GM19351 (cell line): Measurements from ENCODE around the gene TRIM52.
A peak's percentile ranks its signal among the peaks of the same experiment; 100 is the strongest.

Experiments
- ATAC-seq: cut with Tn5 transposase; IDR thresholded peaks from one replicate; pipeline ENCODE4 v1.9.1; 2021; ENCODE audit warnings: mild to moderate bottlenecking, moderate library complexity; ENCODE audit not compliant: unreplicated experiment

The TRIM52 gene

DNA sequence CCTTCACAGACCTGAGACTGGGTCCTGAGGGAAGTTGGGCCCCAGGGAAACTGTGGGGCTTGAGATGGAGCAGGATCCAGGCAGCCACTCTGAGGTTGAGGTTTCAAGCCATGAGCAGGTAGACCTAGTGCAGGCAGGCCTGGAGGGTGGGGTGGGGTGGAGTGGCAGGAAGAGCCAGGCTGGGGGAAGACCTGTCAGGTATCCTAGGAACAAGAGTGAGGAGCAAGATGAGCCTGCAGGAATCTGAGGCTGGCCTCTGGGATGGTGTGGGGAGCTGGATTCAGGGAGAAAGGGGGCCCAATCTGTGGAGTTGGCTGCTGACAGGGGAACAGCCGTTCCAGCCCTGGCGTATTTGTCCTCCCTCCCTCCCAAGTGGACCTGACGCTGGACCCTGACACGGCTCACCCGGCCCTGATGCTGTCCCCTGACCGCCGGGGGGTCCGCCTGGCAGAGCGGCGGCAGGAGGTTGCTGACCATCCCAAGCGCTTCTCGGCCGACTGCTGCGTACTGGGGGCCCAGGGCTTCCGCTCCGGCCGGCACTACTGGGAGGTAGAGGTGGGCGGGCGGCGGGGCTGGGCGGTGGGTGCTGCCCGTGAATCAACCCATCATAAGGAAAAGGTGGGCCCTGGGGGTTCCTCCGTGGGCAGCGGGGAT is 27.0 kb downstream of the TRIM52 start:
- no peak for ATAC-seq

DNA sequence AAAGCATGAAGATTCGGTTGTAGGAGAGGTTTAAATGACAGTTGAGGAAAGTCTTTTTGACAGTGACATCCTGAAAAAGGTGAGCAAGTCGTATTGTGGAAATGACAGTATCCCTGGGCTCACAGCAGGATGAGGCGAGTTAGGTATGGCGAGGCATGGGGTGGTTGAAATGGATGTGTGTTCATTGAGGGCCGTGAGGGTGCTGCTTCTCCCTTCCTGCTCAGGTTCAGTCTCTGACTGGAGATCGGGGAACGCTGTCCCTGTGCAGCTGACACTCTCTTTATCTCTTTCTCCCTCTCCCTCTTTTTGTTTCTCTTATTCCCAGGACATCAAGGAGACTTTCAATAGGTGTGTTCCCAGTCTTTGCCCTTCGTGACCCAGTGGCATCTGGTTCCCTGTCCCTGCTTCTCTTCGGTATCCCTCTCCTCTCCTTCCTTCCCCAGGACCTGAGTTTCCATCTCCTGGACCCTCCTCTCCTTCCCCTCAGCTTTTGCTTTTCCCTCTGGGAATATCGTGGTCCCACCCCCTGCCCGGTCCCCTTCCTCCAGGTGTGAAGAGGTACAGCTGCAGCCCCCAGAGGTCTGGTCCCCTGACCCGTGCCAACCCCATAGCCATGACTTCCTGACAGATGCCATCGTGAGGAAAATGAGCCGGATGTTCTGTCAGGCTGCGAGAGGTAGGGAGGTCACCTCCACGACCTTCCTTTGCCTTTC is 27.7 kb downstream of the TRIM52 start:
- ATAC-seq, result no peak

DNA sequence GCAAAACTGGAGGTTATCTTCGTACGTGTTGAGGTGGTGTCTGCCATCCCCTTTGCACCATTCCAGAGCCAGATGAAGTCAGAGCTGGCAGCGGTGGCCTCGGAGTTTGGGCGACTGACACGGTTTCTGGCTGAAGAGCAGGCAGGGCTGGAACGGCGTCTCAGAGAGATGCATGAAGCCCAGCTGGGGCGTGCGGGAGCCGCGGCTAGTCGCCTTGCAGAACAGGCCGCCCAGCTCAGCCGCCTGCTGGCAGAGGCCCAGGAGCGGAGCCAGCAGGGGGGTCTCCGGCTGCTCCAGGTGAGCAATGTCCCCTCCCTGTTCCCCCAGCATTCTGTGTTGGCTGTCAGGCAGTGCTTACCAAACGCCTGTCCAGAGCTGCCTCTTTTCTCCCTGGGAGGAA is 28.4 kb downstream of the TRIM52 start:
- ATAC-seq, result no peak

DNA sequence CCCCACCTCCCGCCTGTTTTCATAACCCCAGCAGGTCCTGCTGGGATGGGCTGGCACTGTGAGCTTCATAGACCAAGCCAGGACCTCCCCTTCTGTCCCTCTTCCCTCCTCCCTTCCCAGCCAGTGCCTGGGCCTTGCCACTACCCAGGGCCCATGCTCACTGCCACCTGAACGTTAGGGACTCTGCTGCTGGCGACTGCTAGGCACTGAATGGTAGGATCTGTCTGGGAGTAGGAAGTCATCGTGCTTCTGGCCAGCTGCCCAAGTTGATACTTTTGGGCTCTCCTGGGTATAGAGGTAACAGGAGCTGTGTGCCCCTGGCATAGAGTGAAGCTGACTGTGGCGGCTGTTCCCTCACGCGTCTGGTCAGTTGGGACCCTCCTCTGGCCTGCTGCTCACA is 29.5 kb downstream of the TRIM52 start:
- no peak for ATAC-seq

DNA sequence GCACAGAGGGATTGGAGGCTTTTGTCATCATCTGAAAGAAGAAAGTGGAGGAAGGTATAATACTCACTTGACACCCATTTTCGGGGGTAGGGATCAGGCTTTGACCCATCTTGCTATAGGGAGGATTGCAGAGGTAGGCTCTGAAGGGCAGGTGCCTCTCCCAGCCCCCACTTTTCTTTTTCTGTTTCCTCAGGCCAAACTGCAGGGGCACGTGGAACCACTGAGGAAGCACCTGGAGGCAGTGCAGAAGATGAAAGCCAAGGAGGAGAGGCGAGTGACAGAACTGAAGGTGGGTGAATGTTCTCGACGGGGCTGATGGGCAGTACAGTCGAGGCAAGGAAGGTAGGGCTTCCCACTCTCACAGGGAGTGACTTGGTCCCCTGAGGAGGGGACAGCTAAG is 30.4 kb downstream of the TRIM52 start:
- ATAC-seq, result no peak

DNA sequence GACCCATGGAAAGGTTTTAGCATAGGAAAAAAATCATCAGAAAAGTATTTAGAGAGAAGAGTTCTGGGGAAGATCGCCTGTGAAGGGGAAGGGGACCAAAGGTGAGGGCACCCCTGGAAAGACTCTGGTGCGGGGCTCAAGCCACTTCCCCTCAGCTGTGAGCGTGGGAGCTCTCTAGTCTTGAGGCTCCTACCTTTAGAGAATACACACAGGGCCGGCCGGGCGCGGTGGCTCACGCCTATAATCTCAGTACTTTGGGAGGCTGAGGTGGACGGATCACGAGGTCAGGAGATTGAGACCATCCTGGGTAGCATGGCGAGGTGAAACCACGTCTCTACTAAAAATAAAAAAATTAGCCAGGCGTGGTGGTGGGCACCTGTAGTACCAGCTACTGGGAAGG is 30.9 kb downstream of the TRIM52 start:
- no peak for ATAC-seq

DNA sequence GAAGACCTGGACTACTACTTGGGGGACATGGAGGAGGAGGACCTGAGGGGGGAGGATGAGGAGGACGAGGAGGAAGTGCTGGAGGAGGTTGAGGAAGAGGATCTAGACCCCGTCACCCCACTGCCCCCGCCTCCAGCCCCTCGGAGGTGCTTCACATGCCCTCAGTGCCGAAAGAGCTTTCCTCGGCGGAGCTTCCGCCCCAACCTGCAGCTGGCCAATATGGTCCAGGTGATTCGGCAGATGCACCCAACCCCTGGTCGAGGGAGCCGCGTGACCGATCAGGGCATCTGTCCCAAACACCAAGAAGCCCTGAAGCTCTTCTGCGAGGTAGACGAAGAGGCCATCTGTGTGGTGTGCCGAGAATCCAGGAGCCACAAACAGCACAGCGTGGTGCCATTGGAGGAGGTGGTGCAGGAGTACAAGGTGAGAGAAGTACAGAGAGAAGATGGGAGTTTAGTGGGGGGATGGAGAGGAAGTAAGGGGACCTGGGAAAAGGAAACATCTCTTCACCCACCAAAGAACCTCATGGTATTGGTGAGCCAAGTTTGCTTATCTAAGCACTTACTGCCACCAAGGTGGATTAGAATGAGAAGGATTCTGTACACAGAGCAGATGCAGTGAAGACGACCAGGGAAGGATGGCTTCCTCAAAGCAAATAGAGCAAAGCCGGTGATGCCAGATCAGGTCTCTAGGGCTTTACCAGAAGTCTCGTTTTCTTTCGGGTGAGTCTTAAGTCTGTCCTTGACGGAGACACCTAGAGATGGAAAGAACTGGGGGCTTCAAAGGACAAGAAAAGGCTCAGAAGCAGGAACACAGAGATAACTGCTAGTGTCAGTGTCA is 36.3 kb downstream of the TRIM52 start:
- no peak for ATAC-seq

DNA sequence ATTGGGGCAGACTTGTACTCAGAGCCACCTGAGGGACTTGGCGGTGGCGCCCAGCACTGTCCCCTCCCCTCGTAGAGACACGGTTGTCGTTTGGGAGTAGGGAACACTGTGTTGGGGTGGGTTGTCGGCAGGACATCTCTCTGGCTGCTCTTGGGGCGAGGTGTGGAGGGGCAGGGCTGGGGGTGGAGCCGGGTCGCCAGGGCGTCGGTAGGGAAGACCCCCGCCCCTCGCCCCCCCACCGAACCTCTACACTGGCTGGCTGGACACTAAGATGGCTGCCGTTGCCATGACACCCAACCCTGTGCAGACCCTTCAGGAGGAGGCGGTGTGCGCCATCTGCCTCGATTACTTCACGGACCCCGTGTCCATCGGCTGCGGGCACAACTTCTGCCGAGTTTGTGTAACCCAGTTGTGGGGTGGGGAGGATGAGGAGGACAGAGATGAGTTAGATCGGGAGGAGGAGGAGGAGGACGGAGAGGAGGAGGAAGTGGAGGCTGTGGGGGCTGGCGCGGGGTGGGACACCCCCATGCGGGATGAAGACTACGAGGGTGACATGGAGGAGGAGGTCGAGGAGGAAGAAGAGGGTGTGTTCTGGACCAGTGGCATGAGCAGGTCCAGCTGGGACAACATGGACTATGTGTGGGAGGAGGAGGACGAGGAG is 37.1 kb downstream of the TRIM52 start:
- no peak for ATAC-seq

DNA sequence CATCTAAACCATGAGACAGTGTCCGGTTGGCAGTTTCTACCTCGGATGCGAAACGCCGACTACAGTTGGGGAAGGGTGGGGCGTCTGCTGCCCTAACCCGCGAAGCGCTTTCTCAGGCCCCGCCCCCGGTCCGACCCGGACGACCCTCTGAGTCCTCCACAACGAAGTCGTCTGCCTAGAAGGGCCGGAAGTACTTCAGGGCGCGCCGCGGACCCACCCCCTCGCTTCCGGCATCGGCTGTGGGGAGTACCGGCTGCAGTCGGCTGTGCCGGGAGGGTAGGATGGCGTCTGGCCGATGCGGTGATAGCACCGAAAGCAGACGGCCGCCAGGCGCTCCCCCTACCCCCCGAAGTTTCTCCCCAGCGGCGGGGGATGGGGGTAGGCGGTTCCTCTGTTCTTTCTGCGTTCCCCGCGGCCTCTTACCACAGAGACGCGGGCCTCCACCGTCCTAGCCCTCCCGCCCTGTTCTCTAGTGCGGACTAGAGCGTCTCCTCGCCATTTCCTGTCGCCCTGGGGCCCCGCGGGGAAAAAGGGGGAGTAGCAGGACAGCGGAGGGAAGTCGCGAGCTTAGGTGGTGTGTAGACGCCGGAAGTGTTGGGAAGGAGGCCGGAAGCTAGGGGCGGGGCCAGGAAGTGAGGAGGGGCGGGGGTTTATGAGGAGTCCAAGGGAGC is 37.8 kb downstream of the TRIM52 start, which contains the start of gene TRIM41:
TRIM41 (plus strand) TSS at position 224 of the 671 bp plus-strand sequence. CDS start 719 bp downstream, outside the sequence.
- ATAC-seq, result peak; percentile 62

DNA sequence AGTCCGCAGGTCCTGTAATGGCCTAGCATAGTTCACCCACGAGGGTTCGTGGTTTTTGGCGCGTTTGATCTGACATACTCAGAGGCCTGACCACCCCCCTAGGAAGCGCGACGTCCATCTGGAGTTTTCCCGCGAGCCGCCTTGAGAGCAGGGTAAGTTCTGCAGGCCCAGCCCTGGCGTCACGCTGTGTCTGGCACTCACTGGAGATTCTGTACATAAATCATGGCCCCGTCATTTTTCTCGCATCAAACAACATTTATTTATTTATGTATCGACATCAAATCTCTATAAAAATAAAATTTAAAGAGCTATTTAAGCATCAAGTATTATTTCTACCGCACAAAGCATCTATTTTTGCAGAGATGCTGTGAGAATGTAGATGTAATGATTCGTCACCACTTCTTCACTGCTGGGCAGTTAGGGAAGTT is 38.3 kb downstream of the TRIM52 start:
- no peak for ATAC-seq

DNA sequence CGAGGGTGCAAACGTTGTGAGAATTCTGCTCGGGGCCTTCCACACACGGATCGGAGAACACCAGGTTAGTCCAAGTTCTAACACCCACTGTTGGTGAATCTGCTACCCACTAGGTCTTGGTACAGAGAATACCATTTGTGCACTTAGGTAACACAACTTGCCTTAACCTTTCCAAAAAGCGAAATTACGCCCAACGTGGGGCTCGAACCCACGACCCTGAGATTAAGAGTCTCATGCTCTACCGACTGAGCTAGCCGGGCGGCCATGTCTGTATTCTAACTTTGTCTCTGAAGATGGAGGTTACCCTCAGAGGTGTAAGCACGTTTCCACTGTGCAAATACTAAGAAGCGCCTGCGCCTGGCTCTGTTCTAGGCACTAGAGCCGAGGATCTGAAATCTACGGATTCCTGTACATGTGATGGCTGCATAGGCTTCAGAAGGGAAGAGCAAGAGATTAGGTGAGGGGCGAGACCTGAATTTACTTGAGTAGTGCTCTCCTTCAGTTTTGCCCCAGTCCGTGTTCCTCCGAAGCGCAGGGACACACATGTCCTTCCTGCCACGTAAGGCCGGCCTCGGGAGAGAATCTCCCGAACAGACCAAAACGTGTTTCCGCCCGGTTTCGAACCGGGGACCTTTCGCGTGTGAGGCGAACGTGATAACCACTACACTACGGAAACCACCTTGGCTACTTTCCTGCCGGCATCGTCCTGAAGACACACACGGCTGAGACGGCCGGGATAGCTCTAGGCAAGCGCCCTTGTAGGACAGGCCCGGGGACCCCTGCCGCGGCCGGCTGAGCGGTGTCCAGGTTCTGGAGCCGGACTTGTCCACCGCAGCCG is 38.9 kb downstream of the TRIM52 start:
- peak; percentile 22 for ATAC-seq

DNA sequence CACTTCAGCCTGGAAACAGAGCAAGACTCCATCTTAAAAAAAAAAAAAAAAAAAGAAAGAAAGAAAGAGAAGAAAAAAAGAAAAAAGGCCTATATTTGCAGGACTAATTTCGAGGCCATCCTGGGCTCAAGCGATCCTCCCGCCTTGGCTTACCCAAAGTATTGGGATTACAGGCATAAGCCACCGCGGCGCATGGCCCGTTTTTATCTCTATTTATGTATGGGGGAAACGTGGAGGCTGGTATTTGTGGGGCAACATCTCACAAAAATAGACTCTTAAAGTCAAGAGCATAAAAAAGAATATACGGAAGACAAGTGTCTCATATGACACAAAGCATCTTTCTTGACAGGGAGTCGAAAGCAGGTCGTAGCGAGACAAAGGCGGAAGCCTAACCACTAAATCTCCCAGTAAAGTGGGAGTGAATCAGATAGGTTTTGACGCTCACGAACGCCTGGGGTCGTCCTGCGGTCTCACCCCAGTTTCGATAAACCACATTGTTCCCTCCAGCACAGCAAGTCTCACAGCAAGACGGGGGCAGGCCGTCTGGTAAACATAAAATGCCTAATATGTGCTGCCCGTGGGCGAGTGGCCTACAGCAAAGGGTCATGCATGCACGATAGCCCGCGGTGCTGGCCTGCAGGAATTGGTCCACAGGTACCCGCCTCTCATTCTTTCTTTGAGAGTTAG is 39.7 kb downstream of the TRIM52 start:
- no peak for ATAC-seq

DNA sequence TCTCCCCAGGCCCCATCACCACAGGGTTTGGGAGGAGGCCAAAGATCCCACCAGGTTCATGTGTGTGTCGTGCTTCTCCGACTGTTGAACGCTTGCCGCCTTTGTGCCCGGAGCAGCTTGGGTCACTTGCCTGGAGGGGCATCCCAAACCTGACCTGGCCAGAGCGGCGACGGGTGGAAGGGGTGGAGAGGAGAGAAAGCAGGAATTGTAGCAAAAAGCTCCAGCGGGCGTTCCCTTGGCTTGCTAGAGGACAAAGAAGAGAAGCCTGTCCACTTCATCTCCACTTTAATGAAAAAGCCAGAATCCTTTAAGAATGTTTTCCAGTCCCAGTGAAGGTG is 40.8 kb downstream of the TRIM52 start:
- ATAC-seq, result no peak

DNA sequence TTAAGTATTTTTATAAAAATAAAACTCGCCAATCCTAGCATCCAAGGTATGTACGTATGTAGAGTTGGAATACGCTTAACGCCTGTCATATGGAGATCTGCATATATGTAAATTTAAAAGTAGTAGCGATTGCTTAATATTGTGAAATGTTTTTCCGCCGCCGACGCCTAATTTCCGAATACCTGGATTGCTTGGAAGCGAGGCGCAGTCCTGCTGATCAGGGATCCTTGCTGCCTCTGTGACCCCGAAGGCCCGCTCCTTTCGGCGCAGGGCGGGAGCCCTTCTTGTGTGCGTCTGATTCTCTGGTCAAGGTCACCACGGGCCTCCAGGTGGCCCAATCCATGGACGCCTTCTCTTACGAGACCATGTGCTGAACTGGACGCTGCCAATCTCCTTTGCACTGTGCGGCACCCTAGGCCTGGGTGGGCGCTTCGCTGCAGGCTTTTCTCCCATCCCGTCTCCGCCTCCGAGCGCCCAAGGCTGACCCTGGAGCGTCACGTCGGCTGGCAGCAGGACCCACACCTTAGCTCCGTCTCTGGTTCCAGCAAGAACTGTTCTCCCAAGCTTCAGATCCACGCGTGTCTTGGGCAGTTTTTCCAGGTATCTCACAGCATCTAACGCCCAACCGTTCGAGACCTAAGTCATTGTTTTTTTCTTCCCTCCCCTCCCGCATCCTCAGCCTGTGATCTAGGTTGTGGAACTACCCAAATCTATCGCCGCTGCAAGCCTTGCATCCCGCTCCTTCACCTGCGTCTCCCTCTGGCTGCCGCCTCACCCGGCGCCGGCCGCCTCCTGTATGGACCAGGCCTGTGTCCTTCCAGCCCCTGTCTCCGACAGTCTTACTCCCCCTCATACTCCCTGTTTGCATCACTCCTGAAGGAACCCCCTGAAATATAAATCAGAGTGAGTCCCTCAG is 41.4 kb downstream of the TRIM52 start:
- ATAC-seq, result no peak

DNA sequence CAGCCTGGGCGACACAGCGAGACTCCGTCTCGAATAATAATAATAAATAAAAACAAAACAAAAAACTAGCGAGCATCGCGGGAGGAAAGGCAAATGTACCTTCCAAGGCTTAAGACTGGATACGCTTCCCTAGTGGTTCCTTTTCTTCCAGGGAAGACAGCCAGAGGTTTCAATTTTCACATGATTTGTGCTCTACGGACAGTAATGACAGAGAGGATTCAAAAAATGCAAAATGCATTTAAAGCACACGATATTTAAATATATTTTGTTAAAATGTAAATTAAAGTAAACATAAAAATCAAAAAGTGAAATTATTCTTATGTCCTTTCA is 42.2 kb downstream of the TRIM52 start:
- ATAC-seq, result no peak

DNA sequence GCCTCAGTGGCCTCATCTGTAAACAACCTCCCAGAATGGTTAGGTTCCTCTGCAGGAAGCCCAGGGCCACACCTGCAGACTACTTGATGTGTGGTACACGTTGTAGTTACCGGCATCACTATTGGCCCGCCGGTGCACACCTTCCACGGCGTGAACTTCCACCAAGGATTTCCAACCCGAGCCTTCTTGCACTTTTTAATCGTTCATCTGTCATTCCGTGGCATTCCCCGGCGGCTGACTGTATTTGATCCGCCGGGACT is 43.2 kb downstream of the TRIM52 start:
- peak; percentile 16 for ATAC-seq

DNA sequence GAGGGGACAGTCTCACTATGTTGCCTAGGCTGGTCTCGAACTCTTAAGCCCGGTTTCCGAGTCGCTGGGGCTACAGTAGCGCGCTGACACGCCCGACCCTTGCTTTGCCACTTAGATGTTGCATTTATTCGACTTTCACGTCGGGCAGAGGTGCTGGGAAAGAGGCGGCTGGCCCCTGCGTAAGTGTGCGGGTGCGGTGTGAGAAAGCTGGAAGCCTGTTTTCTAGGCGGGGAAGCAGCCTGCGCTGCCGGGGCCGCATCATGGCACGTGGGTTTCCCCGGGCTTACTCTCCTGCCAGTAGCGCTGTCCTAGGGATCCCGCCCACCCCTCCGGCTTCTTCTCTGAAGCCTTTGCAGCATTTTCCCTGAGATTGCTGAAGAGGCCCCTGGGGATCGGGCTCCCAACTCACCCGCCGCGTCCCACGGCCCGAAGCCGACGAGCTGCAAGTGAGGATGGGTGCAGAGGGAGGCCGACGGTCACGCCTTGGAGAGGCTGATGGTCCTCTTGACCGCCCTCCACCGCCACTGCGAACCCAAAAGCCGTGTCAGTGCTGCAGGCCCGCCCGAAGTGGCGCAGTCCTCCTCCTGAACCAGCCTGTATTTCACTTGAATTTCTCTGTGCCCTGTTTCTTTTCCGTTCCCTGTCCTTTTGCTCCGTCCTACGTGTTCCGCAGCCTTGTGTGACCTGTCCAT is 43.7 kb downstream of the TRIM52 start:
- ATAC-seq, result peak; percentile 22
